Fibroblast of skin of right quadriceps (primary cell): ENCODE data around the gene ZKSCAN3.
"Not testable (repeated sequence)": the region's sequence is repeated elsewhere in the genome, so short reads cannot be mapped to it uniquely, and the experiment has no call there.

ENCODE experiments used
- DNase-seq: peaks from one replicate; pipeline ENCODE4 v3.0.0-alpha.2; 2013

The ZKSCAN3 gene

GRCh38 chr6:28349892-28350737, at the start of gene ZKSCAN3:
ZKSCAN3 (plus strand) TSS chr6:28349947; CDS start chr6:28359587, 9,640 bp downstream.
- DNase-seq: peak; percentile 73

- no peak for DNase-seq
Observed at GRCh38 chr6:28303570-28303969, 46.2 kb upstream of the ZKSCAN3 start.

DNA sequence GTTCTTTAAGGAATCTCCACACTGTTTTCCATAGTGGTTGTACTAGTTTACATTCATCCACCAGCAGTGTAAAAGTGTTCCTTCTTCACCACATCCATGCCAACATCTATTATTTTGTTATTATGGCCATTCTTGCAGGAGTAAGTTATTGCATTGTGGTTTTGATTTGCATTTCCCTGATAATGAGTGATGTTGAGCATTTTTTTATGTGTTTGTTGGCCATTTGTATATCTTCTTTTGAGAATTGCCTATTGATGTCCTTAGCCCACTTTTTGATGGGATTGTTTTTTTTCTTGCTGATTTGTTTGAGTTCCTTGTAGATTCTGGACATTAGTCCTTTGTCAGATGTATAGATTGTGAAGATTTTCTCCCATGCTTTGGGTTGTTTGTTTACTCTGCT, 43.4 kb upstream of the ZKSCAN3 start:
- DNase-seq: not testable (repeated sequence)

DNA sequence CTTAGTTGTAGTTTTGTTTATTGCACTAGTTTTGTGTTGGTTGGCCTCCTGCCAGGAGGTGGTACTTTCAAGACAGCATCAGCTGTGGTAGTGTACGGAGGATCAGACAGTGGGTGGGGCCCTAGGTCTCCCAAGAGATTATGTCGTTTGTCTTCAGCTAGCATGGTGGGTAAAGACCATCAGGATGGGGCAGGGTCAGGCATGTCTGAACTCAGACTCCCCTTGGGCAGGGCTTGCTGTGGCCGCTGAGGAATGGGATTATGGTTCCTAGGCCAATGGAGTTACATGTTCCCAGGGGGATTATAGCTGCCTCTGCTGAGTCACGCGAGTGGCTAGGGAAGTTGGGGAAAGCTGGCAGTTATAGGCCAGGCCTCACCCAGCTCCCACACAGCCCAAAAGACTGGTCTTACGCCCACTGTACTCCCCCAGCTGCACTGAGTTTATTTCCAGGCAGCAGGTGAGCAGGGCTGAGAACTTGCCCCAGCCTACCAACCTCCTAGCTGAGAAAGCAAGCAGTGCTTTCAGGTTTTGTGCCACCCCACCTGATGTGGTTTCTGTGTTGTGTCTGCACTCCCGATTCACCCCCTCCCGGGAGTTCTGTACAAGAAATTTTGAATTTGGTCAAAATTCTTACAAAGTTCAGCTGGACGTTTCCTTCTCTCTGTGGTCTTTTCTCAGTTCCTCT, 38.5 kb upstream of the ZKSCAN3 start:
- DNase-seq: no peak

DNA sequence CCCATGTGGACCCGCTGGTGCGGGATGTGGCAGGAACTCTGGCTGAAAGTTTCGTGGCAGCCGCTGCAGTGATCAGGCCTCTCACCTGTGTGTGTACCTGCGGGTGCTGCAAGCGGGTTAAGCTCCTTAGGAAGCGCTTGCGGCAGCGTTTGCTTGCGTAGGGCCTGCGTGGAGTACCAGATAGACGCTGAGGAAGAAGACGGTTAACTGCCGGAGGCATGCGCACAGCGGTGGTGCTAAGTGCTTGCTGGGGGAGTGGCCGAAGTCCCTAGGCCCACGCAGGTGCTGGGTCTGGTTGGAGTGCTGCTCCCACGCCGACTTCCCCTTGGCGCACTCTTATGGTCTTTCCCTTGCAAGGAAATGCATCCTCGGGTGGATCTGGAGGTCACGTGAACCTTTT, 36.8 kb upstream of the ZKSCAN3 start:
- no peak for DNase-seq

DNA sequence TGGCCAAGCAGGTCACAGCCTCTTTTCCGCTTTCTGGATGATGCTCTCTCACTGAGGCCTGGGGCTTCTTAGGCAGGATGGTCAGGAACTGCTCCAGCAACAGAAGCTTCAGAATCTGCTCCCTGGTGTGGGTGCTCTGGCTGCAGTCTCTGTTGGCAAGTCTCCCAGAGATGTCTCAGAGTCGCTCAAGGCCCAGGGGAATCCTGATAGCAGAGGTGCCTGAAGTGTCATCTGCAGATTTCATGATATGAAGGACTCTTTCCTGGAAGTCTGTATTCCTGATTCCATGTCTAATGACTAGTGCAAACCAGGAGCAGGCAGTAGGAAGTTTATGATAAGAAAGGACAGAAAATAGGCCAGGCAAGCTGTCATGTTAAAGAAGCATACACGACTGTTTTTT, 34.1 kb upstream of the ZKSCAN3 start:
- no peak for DNase-seq

- DNase-seq: not testable (repeated sequence)
Observed at GRCh38 chr6:28317866-28318265, 31.9 kb upstream of the ZKSCAN3 start.

DNA sequence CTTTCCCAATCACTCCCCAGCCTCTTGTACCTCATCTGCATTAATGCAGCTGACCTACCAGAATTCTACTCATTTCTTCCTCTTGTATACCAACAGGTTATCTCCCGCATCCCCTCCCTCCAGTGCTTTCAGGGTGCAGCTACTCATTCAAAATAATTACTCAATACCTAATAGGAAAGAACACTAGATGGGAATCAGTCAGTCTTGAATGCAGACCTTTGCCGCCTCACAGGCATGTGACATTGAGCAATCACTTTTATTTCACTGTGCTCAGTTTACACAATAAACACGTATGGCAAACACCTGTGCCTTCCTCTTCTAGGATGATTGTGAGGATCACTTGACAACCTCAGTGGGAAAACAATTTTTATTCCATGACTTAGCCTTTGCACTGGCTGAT, 27.1 kb upstream of the ZKSCAN3 start:
- DNase-seq: no peak

DNA sequence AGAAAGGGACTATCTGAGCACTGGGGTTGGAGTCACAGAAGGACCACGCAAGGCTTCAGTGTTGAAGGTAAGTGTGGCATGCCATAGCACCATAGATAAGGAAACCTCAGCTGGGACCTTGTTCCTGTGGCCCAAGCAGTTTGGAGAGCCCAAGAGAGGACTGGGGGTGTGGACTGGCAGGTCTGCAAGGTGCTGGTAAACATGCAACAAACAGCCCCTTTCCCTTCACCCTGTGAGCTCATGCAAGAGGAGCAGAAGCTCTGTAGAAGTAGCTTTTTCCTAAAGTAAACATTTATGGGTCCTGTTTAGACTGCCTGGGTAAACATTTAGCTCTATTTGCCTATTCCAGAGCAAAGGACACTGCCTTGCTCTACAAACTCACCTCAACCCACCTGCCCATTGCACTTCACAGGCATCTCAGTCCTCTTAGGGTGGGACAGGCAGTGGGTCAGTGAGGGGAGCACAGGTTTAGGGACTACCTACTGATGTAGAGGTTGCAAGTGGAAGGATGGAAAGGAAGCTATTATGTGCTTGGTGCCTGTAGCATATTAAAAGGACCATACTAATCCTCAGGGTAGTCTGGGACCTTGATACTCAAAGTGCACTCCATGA, 25.8 kb upstream of the ZKSCAN3 start:
- DNase-seq: no peak

GRCh38 chr6:28326371-28326948, 23.3 kb upstream of the ZKSCAN3 start:
- DNase-seq: no peak

DNA sequence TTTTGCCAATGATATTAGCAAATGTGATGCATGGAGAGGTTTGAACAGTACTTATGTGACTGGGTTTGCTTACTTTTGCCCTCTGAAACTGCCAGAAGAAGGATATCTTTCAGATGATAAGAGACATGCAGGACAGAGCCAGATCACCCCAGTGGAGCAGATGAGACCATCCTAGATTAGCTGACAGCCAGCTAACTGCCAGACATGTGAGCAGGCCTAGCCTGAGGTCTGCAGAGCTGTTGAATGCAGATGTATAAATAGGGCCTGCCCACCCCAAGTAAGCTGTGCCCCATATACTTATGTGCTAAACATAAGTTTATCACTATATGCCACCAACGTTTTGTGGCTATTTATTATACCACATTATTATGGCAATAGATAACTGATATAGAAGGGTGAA, 19.7 kb upstream of the ZKSCAN3 start:
- no peak for DNase-seq

GRCh38 chr6:28333047-28333446, 16.7 kb upstream of the ZKSCAN3 start:
- no peak for DNase-seq

DNA sequence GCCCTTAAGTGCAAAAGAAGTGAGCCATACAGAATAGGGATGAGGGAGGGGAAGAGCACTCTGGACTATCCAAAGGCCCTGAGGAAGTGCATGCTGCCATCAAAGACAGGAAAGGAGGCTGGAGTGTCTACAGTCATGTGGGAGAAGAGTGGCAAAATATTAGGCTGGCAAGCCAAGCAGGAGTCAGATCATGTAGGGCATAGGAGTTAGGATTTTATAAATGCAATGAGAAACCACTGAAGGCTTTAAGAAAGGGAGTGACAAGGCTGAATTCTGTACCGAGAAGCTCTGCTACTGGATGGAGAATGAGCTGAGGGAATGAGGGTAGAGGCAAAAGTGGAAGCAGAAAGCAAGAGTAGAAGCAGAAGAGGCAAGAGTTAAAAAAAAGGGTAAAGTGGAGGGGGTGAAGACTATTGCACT, 16.1 kb upstream of the ZKSCAN3 start:
- no peak for DNase-seq

DNA sequence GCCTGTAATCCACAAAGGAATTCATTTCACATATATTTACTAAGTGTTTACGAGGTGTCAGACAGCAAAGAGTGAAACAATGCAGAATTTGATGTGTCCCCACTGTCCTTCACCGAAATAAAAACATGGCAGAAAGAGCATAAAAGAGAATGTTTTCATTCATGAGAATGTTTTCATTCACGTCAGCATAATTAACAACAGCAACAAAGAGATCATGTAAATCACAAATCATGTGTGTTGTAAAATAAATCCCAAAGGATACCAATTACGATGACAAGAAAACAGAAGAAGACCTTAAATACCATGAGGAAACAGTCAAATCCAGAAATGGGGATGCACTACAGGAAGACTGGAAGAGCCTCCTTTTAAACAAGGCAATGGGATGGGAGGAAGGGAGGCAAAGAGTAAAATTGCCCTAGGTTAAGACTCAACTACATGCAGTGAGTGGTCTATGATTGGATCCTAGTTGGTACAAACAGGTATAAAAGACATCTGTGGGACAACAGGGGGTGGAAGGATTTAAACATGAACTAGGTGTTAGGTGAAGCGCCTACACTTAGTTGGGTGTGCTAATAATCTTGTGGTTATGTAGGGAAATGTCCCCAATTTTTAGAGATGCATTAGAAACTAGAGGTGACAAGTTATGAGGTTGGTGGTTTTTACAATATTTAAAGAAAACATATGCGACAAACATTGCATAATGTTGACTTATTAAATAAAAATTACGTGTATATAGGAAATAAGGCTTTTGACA, 15.3 kb upstream of the ZKSCAN3 start:
- no peak for DNase-seq

- no peak for DNase-seq
Observed at GRCh38 chr6:28335040-28335563, 14.6 kb upstream of the ZKSCAN3 start.

- peak; percentile 98 for DNase-seq
Observed at GRCh38 chr6:28335564-28336283, 14.0 kb upstream of the ZKSCAN3 start, which contains the start of gene ZSCAN31. ZSCAN31 (minus strand) TSS chr6:28336148; CDS start chr6:28329683, 6,465 bp downstream.

DNA sequence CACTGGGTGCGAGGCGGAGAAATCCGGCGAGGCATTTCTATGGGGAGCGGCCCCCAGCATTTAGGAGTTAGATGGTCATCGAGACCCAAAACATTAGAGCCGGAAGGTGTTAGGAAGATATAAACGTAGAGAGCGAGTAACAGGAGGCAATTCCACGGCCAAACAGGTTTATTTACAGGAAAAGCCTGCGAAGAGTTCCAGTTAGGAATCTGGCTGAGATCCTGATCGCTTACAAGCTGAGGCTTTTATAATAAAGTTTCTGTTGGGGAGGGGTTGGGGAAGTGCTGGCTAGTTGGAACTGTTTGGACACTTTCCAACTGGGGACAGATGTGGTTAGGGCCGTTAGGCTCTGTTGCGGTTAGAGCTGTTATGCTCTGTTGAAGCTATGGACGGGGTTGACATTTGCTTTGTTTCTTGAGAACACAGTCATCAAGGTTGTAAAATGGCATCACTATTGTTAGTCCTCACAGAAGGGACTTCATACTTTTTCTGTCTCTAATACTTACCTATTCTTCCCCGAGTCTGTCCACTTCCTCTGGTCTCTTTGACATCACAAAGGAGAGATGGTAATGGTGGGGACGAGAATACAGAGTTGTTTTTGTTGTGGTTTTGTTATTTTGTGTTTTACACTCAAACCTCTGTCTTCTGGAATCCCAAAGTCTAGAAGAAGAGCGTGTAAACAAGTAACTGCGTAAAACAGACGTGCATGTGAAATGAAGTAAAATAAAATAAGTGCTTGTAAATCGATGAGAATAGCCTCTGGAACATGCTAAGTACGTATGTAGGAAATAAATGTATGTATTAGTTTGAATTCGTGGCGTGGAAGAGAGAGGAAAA, 13.2 kb upstream of the ZKSCAN3 start:
- peak; percentile 30 for DNase-seq

DNA sequence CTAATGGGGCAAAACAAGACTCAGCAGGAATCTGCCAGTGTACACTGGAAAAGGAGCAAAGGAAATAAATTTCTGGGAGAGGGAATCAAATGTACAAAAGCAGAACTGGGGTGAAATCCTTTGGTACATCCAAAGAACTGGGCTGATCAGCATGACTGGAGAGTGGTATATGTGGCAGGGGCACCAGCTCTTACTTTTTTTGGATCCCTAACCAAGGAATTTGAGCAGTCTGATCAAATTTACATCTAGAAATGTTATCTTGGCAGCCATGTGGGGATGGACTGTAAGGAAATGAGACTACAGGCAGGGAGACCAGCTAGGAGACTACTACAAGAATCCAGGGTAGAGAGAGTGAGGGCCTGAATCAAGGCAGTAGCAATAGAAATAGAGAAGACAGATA, 12.6 kb upstream of the ZKSCAN3 start:
- DNase-seq: no peak

- DNase-seq: no peak
Observed at GRCh38 chr6:28340310-28341095, 9.2 kb upstream of the ZKSCAN3 start.
